K562 (cell line): Measurements from ENCODE around the gene CD160. TPM values are rescaled to one million over a fixed set of nuclear protein-coding genes. Genes with fewer than 3 reads are reported as not detected.

Experiments
- ATAC-seq: fragments of 200-7000 bp; cut with Tn5 transposase; 3 replicates; pipeline ENCODE4 v1.9.1; 2020; ENCODE audit warnings: moderate library complexity
- BruUV-seq: library from RNA; stranded (reverse); fragments of 400-500 nt; replicated peaks from 2 replicates; lab custom pipeline; 2021; lab: Mats Ljungman, UMichigan
- CTCF ChIA-PET: fragments of 300-600 bp; formaldehyde crosslinking; extraction: SDS; loops from one replicate; lab custom pipeline; 2021; ENCODE audit warnings: low intra/inter-chr PET ratio; lab: Yijun Ruan, JAX
- POLR2A ChIA-PET: fragments of 300-600, 350-650 bp; sonication (Branson Sonifier 250); formaldehyde crosslinking; extraction: SDS; loops from one replicate; lab custom pipeline; 2021; ENCODE audit warnings: antibody characterized with exemption, inconsistent platforms; lab: Yijun Ruan, JAX
- DNase-seq, 4 experiments: peaks; one replicate each; pipeline versions ENCODE4 v3.0.0 to v3.0.0-alpha.2; 2011 to 2018; ENCODE audit warnings: low spot score in 3 of 4, mixed read lengths in 3 of 4; ENCODE audit errors: extremely low read depth in 1 of 4
- FAIRE-seq: peaks from 2 replicates; lab custom pipeline; 2011; peaks lifted over from hg19 to GRCh38; lab: Jason Lieb, UNC
- H2AFZ ChIP-seq: 2 replicates; pipeline ENCODE4 v1.6.0; 2011; ENCODE audit warnings: low read depth, low read length, control low read depth, inconsistent platforms
- H3K27ac ChIP-seq: fragments of 200-600 bp; 3 replicates; pipeline ENCODE4 v1.8.0; 2011; ENCODE audit warnings: low read depth, mild to moderate bottlenecking, control low read depth, inconsistent platforms, low read length, moderate library complexity, mixed read lengths; ENCODE audit errors: extremely low read depth
- H3K27me3 ChIP-seq, 2 experiments: fragments of 300-600 bp in 1 of 2; 2 replicates in 1 of 2; 3 replicates in 1 of 2; pipeline versions ENCODE4 v1.6.0 to v1.8.0; 2011; ENCODE audit warnings: inconsistent platforms in 2 of 2, low read length in 2 of 2, mild to moderate bottlenecking in 1 of 2, mixed read lengths in 1 of 2, moderate library complexity in 1 of 2; ENCODE audit not compliant: control insufficient read depth in 2 of 2, insufficient read depth in 2 of 2
- H3K36me3 ChIP-seq: fragments of 300-600 bp; 3 replicates; pipeline ENCODE4 v1.8.0; 2011; ENCODE audit warnings: mild to moderate bottlenecking, low read length, inconsistent platforms; ENCODE audit not compliant: control insufficient read depth, insufficient read depth
- H3K4me1 ChIP-seq, 2 experiments: fragments of 200-600 bp in 1 of 2; replicated peaks in 1 of 2; 2 replicates in 1 of 2; 3 replicates in 1 of 2; pipeline versions ENCODE4 v1.5.1 to v1.8.0; 2011; ENCODE audit warnings: inconsistent platforms in 2 of 2, low read length in 2 of 2, mild to moderate bottlenecking in 1 of 2, mixed read lengths in 1 of 2, moderate library complexity in 1 of 2; ENCODE audit not compliant: control insufficient read depth in 2 of 2, insufficient read depth in 2 of 2
- H3K4me2 ChIP-seq: 2 replicates; pipeline ENCODE4 v1.6.1; 2011; ENCODE audit warnings: low read length, control low read depth, inconsistent platforms, mixed read lengths; ENCODE audit not compliant: insufficient read depth
- H3K4me3 ChIP-seq: fragments of 200-600 bp; sonication (generic), shearing (Covaris generic); 2 replicates; pipeline ENCODE4 v1.5.1; 2016; ENCODE audit warnings: control low read depth, inconsistent platforms
- H3K79me2 ChIP-seq: fragments of 200-600 bp; 3 replicates; pipeline ENCODE4 v1.8.0; 2011; ENCODE audit warnings: low read length, inconsistent platforms; ENCODE audit not compliant: control insufficient read depth, insufficient read depth
- H3K9ac ChIP-seq, 2 experiments: 2 replicates each; pipeline versions ENCODE4 v1.6.0 to v1.6.1; 2011; ENCODE audit warnings: low read depth in 2 of 2, low read length in 2 of 2, control low read depth in 1 of 2, inconsistent platforms in 1 of 2, mild to moderate bottlenecking in 1 of 2, mixed read lengths in 1 of 2; ENCODE audit not compliant: insufficient read depth in 1 of 2
- H3K9me1 ChIP-seq: one replicate; pipeline ENCODE4 v1.6.0; 2011; ENCODE audit warnings: inconsistent platforms, mild to moderate bottlenecking, low read length, moderate library complexity; ENCODE audit not compliant: control insufficient read depth, insufficient read depth
- H3K9me3 ChIP-seq: replicated peaks from 2 replicates; pipeline ENCODE4 v1.5.1; 2011; ENCODE audit warnings: low read depth, low read length, inconsistent platforms; ENCODE audit not compliant: control insufficient read depth, insufficient read depth
- H4K20me1 ChIP-seq: replicated peaks from 2 replicates; pipeline ENCODE4 v1.6.1; 2011; ENCODE audit warnings: low read length, inconsistent platforms, mixed read lengths; ENCODE audit not compliant: control insufficient read depth, insufficient read depth
- C11orf30 ChIP-seq: fragments of 450-650 bp; IDR thresholded peaks from 2 replicates; pipeline ENCODE4 v1.6.1; 2016; ENCODE audit warnings: low read depth, mild to moderate bottlenecking
- CXXC5 ChIP-seq: fragments of 250-450 bp; sonication (Bioruptor Pico); IDR thresholded peaks from 2 replicates; pipeline ENCODE4 v1.8.0; 2022; ENCODE audit warnings: inconsistent platforms, mild to moderate bottlenecking, moderate library complexity
- RBM15 ChIP-seq: fragments of 200-400 bp; formaldehyde crosslinking; IDR thresholded peaks from 2 replicates; pipeline ENCODE4 v1.6.1; 2018; ENCODE audit warnings: mild to moderate bottlenecking, low read length, moderate library complexity; ENCODE audit not compliant: insufficient read depth
- RBM17 ChIP-seq: fragments of 200-400 bp; formaldehyde crosslinking; IDR thresholded peaks from 2 replicates; pipeline ENCODE4 v1.6.1; 2017; ENCODE audit warnings: low read depth, mild to moderate bottlenecking, low read length, borderline replicate concordance
- SIRT6 ChIP-seq: IDR thresholded peaks from one replicate; pipeline ENCODE4 v1.6.1; 2012; ENCODE audit warnings: low read depth, mild to moderate bottlenecking, control low read depth, inconsistent platforms, low read length, moderate library complexity
- SMAD2 ChIP-seq: fragments of 150-350 bp; IDR thresholded peaks from 2 replicates; pipeline ENCODE4 v1.6.1; 2014; ENCODE audit warnings: low read depth, mild to moderate bottlenecking, low read length
- TCF7 ChIP-seq: sonication (generic); IDR thresholded peaks from 2 replicates; pipeline ENCODE4 v1.6.1; 2016; ENCODE audit warnings: antibody characterized with exemption, borderline replicate concordance
- TOE1 ChIP-seq, 2 experiments: fragments of 450-650 bp in 1 of 2; sonication (generic) in 1 of 2; formaldehyde crosslinking in 1 of 2; IDR thresholded peaks; 2 replicates each; pipeline versions ENCODE4 v1.7.1 to v1.8.0; 2016 to 2022; ENCODE audit warnings: borderline replicate concordance in 2 of 2, mild to moderate bottlenecking in 2 of 2, antibody characterized with exemption in 1 of 2, inconsistent platforms in 1 of 2, low read depth in 1 of 2, missing genetic modification reagents in 1 of 2, moderate library complexity in 1 of 2
- ZNF174 ChIP-seq: fragments of 250-450 bp; sonication (Bioruptor Pico); IDR thresholded peaks from 2 replicates; pipeline ENCODE4 v1.4.0; 2020; ENCODE audit warnings: mild to moderate bottlenecking
- ZNF184 ChIP-seq: sonication (generic); formaldehyde crosslinking; IDR thresholded peaks from 2 replicates; pipeline ENCODE4 v1.5.0; 2020; ENCODE audit warnings: missing genetic modification reagents
- WGBS: fragments of 100-300 bp; shearing (Covaris generic); methylation state at CpG from one replicate; pipeline ENCODE4 v1.1.6; 2016; ENCODE audit warnings: low coverage, mixed read lengths; ENCODE audit not compliant: insufficient coverage; ENCODE audit errors: missing lambda C conversion rate; 5-methylcytosine and 5-hydroxymethylcytosine counted together
- in situ Hi-C: fragments of 300-500 bp; cut with MboI; formaldehyde crosslinking; loops from 4 replicates; pipeline ENCODE4 v1.15.0; 2018; ENCODE audit warnings: inconsistent platforms, mixed read lengths
- intact Hi-C: fragments of 100-400 bp; cut with micrococcal nuclease; formaldehyde crosslinking; loops from 2 replicates; pipeline ENCODE4 v1.14.2; 2022
- polyA plus RNA-seq, 8 experiments: library from polyadenylated mRNA; depleted of rRNA in 4 of 8; stranded (reverse) in 5 of 8; unstranded in 3 of 8; fragments of >200 nt; fragmentation: Nextera tagmentation in 2 of 8; fragmentation: Illumina TruSeq in 1 of 8; extraction: Ambion mirVana in 2 of 8; extraction: Trizol in 1 of 8; gene quantifications; 2 replicates each; pipeline versions ENCODE4 v1.2.1 to v1.2.3, GENCODE V29; 2011 to 2014; ENCODE audit warnings: inconsistent platforms in 1 of 8, missing spikeins in 1 of 8
- total RNA-seq, 7 experiments: library from RNA; depleted of rRNA in 6 of 7; stranded (reverse); fragments of >200 nt in 6 of 7; fragmentation: Illumina TruSeq in 2 of 7; extraction: Trizol in 2 of 7; gene quantifications; 2 replicates each; pipeline versions ENCODE4 v1.2.1 to v1.2.3, GENCODE V29; 2011 to 2021; ENCODE audit warnings: low replicate concordance in 1 of 7
- TF ChIP-seq, protein P1 (sequence below): fragments of 450-650 bp; IDR thresholded peaks from 2 replicates; pipeline ENCODE4 v1.6.1; 2017; ENCODE audit warnings: mild to moderate bottlenecking, moderate library complexity
- TF ChIP-seq, protein P2 (sequence below): IDR thresholded peaks from 2 replicates; pipeline ENCODE4 v1.6.1; 2016; ENCODE audit warnings: missing genetic modification characterization, missing compliant biosample characterization

The CD160 gene
- total and polyA plus RNA-seq, 9 of the 15 experiments (the other 6 are each of a cell fraction or from before 2014, with no cell fraction given): 0.01 TPM; not detected in 8

DNA sequence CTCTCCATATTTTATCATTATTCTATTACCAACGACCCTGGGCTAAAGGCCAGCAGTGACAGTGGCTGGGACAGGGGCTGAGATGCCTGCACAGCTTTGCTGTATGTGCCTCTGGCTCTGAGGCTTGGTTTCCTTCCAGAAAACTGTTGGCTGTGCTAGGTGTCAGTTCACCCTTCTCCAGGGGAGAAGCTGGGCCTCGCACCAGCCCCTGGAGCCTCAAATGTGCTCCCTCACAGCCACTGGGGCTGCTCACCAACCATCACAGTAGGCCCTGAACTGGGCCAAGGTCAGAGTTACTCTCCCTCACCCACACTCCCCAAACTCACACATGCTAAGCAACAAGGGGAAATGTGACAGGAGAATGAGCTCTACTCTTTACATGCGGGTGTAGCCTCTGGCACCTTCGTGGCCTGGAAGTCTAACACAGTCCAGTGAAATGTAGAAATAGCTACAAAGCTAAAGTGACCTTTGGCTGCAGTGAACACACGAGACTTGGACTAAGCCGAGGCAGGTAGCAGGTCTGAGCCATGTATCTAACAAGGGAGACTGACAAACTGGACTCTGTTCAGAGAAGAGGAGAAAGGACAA is 4.7 kb upstream of the CD160 start:
- H3K4me3 ChIP-seq: no peak overlapping the region
- no peaks in the 10 kb centered on the region for H3K9me1 ChIP-seq
- no peaks in the 10 kb centered on the region for H3K36me3 ChIP-seq
- intact Hi-C loops: no loop called here
- H3K9me3 ChIP-seq: no peaks in the 10 kb centered on the region
- CTCF ChIA-PET: no interaction called here
- H3K27ac ChIP-seq: no peak overlapping the region
- no peak overlapping the region for H2AFZ ChIP-seq
- TF ChIP-seq ZNF174 (CRISPR knock-in tag) (no peak), SMAD2 (no peak), TCF7 (no peak), ZNF184 (CRISPR knock-in tag) (no peak), CXXC5 (CRISPR knock-in tag) (no peak), C11orf30 (no peak), RBM15 (no peak), TOE1 (IDR thresholded peaks at IDR 0.05; ENCODE audit: borderline replicate concordance) (no peak), TOE1 (CRISPR knock-in tag; IDR thresholded peaks at IDR 0.05; ENCODE audit: borderline replicate concordance, low read depth) (no peak), SIRT6 (no peak), RBM17 (no peak)
- TF ChIP-seq, protein P1, sequence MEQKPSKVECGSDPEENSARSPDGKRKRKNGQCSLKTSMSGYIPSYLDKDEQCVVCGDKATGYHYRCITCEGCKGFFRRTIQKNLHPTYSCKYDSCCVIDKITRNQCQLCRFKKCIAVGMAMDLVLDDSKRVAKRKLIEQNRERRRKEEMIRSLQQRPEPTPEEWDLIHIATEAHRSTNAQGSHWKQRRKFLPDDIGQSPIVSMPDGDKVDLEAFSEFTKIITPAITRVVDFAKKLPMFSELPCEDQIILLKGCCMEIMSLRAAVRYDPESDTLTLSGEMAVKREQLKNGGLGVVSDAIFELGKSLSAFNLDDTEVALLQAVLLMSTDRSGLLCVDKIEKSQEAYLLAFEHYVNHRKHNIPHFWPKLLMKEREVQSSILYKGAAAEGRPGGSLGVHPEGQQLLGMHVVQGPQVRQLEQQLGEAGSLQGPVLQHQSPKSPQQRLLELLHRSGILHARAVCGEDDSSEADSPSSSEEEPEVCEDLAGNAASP: no peak
- TF ChIP-seq, protein P2, sequence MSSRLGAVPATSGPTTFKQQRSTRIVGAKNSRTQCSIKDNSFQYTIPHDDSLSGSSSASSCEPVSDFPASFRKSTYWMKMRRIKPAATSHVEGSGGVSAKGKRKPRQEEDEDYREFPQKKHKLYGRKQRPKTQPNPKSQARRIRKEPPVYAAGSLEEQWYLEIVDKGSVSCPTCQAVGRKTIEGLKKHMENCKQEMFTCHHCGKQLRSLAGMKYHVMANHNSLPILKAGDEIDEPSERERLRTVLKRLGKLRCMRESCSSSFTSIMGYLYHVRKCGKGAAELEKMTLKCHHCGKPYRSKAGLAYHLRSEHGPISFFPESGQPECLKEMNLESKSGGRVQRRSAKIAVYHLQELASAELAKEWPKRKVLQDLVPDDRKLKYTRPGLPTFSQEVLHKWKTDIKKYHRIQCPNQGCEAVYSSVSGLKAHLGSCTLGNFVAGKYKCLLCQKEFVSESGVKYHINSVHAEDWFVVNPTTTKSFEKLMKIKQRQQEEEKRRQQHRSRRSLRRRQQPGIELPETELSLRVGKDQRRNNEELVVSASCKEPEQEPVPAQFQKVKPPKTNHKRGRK: no peak
- no TSS peak for BruUV-seq
- WGBS: 23% methylated on average over 5 of the region's 6 CpGs
- no peaks in the 10 kb centered on the region for H4K20me1 ChIP-seq
- peak; percentile 20; the same call in 1 of the 3 replicates for ATAC-seq
- no peaks in the 10 kb centered on the region for H3K4me1 ChIP-seq
- in situ Hi-C loops: no loop called here
- no peak for FAIRE-seq
- H3K27me3 ChIP-seq: 0 out of 5 replicates have a peak, but pooled peaks cover 0 to 11% of the 10 kb centered on the region in 2 experiments
- DNase-seq: no peak
- H3K79me2 ChIP-seq: no peaks in the 10 kb centered on the region
- POLR2A ChIA-PET: interaction anchor here (1.3 kb wide), 1 partner anchor 15 kb away, joined by 5 read pairs; no protein-coding TSS in a partner anchor
- H3K9ac ChIP-seq: 0 out of 4 replicates have a peak overlapping the region, but pooled peaks of 1 of the 2 experiments have one; percentile 8
- H3K4me2 ChIP-seq: no peak overlapping the region
